NCI-H526 (cell line): ENCODE measurements around the gene THAP6.
A peak's percentile ranks its signal among the peaks of the same experiment; 100 is the strongest.
"Not testable (repeated sequence)": the region's sequence is repeated elsewhere in the genome, so short reads cannot be mapped to it uniquely, and the experiment has no call there.

ENCODE experiments used
- DNase-seq, 2 experiments: peaks; one replicate each; lab custom pipeline; 2025; lab: John Stamatoyannopoulos, UW

Gene THAP6

DNA sequence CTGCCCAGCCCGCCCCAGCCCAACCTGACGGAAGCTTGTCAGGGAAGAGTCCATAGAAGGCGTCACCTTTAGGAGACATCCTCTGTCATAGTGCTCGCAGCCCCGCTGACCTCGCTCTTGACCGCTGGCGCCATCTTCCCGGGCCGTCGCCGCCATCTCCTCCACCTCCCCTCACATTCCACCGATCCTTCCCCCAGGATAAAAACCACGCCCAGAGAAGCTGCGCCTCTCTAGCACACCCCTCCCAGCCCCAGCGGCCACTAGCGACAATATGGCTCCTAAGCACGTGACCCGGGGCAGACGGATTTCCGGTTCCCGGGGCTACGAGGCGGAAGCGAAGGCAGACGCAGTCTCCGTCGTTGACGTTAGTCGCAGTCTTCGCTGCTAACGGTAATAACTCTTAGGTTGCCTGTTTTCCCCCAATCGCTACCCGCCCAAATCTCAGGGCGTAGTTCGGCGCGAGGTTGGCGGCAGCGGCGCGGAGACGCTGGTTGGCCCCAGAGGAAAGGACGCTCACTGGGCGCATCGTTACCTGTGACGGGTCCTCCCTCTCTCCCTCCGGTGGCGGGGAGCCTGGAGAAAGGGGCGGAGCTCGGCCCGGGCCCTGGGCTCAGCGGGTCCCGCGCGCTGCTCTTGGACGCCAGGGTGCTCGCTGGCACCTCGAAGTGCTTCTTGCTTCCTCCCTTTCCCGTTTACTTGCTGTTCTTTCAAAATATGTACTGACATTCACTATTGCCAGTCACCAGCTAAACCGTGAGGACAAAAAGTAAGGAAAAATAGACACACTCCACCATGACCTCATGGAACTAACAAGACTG is at the start of gene THAP6, which contains the start of gene RCHY1:
THAP6 (plus strand) TSS at position 343 of the 818 bp plus-strand sequence. CDS start 980 bp downstream, outside the sequence.
RCHY1 (minus strand) TSS at position 273 of the 818 bp plus-strand sequence; CDS start at position 156, 117 bp downstream.
- peak; percentile 92 to 96 for DNase-seq

DNA sequence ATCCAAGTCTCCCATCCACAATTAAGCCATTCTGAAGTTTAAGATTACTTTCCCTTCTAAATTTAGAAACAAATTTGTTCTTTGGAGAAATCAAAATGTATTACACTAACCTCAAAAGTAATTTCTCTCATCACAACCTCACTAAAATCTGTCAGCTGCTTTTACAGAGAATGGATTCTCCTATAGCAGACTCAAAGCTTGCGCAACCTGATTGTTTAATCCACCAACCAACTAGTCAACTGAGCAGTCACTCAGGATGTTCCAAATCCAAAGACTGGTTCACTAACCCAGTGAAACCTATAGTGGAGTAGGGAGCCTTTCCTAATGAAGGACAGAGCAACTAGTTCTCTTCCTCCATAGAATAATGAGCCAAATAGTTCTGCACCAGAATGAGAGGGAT is 44.4 kb upstream of the THAP6 start:
- no peak for DNase-seq

GRCh38 chr4:75470738-75471137 is 43.5 kb upstream of the THAP6 start:
- DNase-seq: no peak

GRCh38 chr4:75477201-75477600 is 37.1 kb upstream of the THAP6 start:
- no peak for DNase-seq

GRCh38 chr4:75484190-75484589 is 30.1 kb upstream of the THAP6 start:
- no peak for DNase-seq

DNA sequence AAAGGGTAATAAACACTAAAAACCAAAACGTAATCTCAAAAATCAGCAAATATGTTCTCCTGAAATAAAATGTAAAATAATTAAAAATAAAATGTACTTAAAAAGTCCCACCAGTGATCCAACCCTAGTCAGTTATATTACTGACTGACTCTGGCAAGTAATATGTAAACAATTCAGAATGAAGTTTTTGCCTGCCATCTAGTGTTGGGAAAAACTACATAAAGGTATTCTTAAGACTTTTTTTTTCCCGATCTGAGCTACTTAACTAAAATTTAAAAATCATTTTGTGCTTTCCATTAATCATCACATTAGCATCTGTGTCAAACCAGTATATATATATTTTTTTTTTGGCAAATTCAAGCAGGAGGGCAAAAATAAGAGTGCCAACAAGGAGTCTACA is 24.1 kb upstream of the THAP6 start:
- DNase-seq: peak in 1 of 2 experiments; percentile 11

DNA sequence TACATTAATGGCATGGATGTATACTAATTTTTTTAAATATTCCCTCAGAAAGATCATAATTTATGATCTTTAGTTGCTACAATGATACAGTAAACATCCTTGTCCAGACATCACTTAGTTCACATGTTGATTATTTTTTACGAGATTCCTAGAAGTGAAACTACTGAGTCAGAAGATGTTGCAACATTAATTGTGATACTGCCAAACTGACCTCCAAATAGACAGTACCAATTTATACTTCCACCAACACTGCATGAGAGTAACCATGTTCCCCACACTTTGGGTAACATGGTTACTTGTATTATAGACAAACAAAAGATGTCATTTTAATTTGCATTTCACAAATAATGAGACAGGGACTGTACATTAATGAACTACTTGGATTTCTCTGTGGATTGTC is 19.7 kb upstream of the THAP6 start:
- no peak for DNase-seq

DNA sequence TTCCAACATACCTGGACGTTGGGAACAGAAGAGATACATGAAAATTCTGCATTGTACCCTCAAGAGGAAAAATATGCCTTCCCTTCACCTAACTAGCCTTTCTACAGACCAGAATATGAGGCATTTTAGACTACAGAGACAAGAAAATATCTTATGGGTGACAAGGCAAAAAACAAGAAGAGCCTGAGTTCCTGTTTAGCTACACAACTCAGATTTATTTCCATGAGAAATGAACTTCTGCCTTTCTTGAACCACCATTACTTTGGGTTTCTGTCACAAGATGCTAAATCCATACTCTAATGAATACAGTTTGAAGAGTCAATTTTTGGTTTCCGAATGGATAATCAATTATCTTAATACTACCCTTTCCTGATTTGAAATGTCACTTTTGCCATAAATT is 18.8 kb upstream of the THAP6 start:
- no peak for DNase-seq

DNA sequence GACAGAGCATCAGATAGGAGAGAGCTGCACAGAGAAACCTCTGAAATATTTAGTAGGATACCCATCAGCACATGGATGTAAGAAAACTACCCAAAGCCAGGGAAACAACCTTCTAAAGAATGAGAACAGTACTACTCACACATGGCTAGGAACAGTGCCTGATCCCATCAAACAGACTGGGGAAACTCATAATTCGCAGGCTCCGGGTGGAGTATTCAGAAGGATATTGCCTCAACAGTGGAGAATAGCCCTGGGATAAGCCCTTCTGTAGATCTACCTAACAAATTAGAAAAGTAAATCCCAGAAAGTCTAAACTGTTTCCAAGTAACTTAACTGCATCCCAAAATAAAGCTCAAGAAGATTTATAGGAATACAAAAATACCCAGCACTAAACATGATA is 17.9 kb upstream of the THAP6 start:
- DNase-seq: no peak

DNA sequence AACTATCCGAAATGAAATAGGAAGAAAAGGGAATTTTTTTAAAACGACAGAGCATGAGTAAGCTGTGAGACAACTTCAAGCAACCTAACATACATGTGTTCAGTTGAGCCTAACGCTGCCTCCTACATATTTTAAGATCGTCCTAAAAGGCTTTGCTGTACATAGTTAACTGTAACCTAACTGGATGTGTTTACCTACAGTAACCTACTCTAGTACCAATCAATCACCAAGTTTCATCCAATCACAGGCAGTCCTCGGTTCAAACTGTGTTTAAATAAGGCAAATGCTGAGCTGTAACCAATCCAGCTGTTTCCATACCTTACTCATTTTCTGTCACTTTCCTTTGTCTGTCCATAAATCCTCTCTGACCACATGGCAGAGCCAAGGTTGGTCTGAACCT is 17.1 kb upstream of the THAP6 start:
- DNase-seq: no peak

DNA sequence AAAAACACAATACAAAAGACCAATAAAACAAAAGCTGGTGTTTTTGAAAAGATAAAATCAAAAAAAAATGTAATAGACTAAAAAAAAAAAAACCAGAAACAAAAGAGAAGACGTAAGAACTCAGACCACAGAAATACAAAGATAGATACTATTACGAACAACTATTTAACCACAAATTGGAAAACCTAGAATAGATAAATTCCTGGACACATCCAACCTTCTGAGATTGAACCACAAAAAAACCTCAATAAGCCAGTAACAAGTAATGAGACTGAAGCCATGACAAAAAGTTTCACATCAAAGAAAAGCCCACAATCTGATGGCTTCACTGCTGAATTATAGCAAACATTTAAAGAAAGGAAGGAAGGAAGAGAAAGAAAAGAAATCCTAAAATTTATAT is 16.2 kb upstream of the THAP6 start:
- no peak for DNase-seq

GRCh38 chr4:75499900-75500299 is 14.4 kb upstream of the THAP6 start:
- no peak for DNase-seq

DNA sequence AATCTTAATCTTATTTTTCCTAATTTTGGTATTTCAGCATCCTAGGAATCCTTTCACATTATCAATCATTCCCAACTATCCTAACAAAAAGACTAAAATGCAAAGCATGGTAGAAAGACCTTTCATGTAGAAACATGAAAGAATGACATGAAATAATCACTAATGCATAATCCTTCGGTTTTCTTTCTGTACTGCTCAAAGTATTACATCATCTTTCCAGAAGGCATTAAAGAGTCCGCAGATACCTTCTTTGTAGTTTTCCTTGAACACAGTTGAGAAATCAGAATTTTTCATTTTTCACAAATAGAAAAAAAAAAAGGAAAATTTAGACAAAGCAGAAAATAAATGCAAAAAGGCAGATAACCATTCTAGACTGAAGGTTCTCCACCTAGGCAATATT is 11.6 kb upstream of the THAP6 start:
- DNase-seq: no peak

- DNase-seq: no peak
Measured at GRCh38 chr4:75505630-75506029, 8.6 kb upstream of the THAP6 start.

- DNase-seq: not testable (repeated sequence)
Measured at GRCh38 chr4:75509592-75509991, 4.7 kb upstream of the THAP6 start.

DNA sequence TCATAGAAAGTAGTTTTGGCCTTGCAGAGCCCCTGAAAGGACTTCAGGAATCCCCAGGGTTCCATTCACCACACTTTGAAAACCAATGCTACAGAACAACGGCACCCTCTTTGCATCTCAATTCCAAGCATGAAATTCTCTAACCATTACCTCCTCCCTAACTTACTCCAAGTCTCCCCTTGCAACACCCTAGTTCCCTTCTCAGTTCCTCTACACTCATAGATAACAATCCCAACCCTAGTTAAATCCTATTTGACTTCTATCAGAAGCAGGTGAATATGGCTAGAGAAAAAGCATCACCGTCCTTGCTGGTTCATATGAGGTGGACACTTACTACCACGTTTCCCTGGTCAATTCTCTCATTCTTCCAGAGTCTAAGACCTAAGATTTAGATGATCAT is 2.4 kb upstream of the THAP6 start:
- DNase-seq: no peak

DNA sequence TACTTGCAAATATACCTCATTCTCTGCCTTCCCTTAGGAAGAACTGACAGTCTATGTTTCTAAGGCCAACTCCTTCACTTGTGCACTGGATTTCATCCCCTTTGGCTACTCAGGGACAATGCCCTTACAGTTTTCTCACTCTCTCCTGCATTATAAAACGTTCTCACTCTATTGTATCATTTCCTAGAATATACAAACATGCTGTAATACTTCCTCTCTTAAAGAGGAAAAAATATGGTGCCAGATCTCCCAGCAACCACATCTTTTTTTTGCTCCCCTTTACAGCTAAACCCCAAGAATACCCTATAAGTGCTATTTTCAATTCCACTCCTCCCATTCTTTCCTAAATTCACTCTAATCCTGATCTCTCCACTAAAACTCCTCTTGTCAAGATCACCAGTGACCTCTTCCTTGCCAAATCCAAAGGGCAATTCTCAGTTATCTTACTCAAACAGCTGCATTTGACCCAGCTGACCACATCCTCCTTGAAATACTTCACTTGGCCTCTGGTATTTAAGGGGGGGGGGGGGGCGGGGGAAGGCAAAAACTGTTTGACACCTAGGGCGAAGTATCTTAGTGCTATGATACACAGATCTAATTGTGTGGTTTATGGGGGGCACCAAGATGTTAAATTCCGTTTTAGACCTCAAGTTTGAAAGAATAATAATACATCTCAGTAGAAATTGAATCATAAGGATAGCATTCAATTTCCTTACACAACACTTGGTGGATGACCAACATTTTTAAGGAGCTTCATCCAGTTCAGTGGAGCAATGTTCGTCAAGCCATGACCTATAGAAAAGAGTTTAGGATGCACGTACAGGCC is 1.7 kb upstream of the THAP6 start:
- no peak for DNase-seq

- DNase-seq: peak in 1 of 2 experiments; percentile 29
Measured at GRCh38 chr4:75513526-75514130, 645 bp upstream of the THAP6 start.

GRCh38 chr4:75514949-75515612 is 808 bp downstream of the THAP6 start:
- DNase-seq: no peak

DNA sequence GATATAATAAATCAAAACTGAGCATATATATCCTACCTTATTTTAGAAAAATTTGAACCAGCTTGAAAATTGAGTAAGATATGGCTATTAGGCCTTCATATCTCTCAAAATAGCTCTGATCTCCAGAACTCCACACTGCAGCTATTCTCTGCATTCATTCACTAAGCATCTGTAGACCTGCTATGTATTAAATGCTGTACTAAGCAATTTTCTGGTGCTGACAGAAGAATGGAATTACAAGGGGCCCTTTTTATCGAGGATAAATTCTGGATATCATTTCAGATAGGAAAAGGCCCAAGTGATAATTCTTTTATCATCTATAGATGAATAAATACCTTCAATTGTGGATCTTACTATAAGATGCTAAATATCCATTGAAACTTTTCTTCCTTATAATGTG is 1.9 kb downstream of the THAP6 start:
- no peak for DNase-seq

DNA sequence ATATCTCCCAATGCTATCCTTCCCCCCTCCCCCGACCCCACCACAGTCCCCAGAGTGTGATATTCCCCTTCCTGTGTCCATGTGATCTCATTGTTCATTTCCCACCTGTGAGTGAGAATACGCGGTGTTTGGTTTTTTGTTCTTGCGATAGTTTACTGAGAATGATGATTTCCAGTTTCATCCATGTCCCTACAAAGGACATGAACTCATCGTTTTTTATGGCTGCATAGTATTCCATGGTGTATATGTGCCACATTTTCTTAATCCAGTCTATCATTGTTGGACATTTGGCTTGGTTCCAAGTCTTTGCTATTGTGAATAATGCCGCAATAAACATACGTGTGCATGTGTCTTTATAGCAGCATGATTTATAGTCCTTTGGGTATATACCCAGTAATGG is 5.2 kb downstream of the THAP6 start:
- DNase-seq: not testable (repeated sequence)

DNA sequence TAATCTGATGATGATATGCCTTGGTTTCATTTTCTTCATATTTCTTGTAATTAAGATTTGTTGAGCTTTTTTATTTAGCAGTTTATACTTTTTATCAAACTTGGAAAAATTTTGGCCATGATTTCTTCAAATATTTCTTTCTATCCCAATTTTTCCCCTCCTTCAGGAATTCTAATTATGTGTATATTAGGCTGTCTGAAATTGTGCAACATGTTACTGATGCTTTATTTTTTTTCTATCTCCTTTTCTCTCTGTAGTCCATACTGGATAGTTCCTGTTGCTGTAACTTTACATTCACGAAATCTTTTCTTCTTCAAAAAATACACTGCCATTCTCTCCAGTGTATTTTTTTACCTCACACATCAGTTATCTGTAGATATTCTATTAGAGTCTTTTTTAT is 10.8 kb downstream of the THAP6 start:
- no peak for DNase-seq
